NCI-H2171 (cell line): Measurements from ENCODE around the gene ATP9B.

Experiments
- DNase-seq: peaks from one replicate; lab custom pipeline; 2025; lab: John Stamatoyannopoulos, UW

Gene ATP9B

DNA sequence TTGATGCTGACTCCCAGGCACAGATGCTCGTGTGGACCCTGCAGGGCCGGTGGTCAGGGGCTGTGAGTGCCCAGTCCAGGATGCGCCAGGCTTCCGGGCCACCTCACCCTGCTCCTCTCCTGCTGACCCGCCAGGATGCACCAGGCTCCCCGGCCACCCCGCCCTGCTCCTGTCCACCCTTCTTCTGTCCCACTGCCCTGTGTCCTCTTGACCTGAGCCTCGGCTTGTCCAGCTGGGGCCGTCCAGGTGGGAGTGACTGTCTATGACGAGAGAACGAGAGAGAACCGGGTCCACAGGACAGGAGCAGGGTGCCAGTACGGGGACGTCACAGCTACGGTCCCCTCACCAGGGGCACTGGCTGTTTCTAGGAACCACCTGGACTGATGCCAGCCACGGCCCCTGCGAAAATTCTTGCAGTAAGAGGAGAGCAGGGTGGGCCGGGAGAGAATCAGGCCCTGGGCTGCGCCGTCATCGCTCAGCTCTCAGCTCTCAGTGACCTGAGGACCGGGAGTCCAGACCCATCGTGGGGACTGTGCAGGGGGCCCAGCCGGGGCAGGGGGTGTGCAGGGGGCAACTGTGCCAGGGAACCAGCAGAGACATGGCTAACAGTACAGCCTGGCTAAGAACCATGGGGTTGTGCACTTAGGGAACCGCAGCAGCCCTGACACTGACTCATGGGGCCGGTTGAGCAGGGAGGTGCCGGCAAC is 313.6 kb downstream of the ATP9B start:
- DNase-seq: no peak

DNA sequence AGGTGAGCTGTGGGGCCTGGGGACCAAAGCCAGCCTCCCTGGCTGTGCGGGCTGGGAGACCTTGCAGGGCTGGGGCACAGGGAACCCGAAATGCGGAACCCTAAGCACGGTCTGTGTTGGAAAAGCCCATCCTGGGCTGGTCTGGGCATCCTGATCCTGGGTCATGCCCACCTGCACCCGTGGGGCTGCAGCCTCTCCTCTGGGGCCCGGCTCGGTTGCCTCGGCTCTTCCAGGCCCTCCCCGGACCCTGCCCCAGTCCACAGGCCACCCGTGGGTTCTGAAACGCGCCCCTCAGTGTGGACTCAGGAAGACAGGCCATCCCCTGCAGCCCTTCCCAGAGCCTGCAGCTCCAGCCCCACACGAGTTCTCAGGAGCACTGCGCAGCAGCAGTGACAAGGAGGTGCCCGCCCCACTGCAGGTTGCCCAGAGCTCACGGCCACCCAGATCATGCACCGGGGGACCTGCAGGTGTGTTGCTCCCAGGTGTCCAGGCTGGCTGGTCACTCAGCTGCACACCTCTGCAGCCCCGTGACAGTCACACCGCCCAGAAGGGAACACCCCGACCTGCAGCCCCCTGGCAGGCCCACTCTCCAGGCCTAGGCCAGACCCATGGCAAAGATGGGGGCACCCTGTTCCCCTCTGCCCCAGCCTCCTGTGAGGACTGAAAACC is 314.3 kb downstream of the ATP9B start:
- DNase-seq: no peak

DNA sequence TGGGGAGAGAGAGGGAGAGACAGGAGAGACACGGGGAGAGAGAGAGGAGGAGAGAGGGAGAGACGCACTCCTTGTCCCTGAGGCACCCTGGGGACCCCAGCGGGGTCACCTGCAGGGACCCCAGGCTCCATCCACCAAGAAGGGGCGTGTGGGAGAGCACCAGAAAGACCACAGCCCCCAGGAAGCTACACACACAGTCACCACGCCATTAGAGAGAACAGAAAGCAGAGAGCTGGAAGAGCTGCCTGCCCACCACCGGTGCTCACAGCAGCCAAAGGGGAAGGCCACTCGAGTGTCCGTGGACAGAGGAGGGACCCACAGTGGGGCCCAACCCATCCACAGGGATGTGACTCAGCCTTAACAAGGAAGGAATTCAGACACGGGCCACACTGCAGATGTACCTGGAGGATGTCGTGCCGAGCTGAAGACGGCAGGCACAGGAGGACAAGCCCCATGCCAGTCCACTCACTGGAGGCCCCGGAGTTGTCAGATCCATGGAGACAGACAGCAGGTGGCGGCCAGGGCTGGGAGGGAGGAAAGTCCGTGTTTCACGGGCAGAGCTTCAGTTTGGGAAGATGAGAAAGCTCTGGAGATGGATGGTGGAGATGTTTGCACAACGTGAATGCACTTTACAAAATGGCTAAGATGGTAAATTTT is 315.1 kb downstream of the ATP9B start:
- no peak for DNase-seq

DNA sequence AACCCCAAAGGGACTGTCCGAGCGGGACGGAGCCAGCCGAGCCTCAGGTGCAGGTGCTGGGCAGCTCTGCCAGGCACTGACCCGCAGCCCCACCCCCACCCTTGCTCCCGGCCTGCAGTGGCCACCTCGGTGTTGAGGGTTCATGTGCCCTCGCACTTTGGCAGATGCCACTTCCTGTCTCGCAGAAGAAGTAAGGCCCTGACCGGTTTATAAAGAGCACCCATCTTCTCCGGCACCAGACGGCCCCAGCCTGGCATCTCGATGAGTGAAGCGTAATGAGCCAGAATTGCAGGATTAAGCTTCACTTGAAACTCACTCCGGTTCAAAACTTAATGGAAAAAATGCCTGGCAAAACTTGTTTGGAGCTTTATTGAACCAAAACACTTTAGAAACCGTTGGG is 315.6 kb downstream of the ATP9B start:
- DNase-seq: no peak

DNA sequence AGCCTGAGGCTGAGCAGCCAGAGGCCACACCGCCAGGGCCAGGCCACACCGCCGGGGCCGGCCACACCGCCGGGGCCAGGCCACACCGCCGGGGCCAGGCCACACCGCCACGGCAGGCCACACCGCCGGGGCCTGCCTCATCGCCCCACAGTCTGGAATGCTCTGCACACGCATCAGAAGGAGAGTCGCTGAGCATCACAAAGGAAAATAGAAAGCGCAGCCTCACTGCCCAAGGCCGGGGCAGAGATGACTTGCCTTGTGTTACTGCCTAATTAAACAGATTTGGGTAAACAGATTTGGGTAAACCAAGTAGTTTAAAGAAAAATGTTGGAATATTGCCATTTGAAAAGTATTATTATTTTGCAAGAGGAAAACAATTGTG is 316.1 kb downstream of the ATP9B start:
- DNase-seq: no peak

DNA sequence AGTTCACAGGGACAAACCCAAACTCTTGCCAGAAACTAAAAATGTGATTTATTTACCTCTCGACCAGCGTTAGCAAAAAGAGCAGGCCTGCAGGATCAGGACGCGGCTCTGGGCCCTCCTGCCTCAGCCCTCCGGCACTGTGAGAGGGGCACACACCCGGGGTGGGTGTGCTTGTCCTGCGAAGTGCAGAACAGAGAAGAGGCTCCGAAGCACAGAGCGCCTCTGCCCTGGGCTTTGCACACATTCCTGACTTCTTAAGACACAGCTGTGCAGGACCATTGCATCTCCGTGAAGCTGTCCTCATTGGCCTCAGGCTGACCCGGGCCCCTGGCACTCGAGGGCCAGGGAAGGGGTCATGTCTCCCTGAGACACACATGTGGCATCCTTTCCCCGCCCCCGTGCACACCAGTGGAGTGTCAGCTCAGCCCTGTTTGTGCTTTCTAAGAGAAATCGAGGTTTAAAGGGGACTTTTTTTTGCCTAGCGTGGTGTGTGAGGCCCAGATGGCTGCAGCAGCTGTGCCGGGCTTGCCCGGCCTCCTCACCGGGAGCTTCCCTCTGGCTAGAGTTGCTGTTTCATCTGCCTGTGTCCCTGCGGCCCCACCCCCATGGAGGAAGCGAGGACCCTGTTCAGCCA is 316.6 kb downstream of the ATP9B start:
- DNase-seq: peak; percentile 19

DNA sequence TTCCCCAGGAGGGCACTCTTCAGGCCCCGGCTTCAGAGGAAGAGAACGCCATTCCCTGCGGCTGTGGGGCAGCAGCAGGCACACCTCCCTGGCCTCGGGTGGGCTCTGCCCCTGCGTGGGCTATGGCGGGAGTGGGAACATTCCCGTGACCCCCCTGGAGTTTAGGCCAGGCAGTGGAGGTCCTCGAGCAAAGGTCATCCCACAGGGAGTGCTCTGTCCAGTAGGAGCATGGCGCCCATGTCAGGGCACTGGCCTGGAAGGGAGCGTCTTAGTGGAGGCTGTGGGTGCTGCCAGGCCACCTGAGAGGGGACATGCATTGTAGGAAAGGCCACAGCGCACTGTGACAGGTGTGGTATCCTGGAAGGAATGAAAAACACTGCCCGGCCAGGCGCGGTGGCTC is 317.4 kb downstream of the ATP9B start:
- DNase-seq: no peak

DNA sequence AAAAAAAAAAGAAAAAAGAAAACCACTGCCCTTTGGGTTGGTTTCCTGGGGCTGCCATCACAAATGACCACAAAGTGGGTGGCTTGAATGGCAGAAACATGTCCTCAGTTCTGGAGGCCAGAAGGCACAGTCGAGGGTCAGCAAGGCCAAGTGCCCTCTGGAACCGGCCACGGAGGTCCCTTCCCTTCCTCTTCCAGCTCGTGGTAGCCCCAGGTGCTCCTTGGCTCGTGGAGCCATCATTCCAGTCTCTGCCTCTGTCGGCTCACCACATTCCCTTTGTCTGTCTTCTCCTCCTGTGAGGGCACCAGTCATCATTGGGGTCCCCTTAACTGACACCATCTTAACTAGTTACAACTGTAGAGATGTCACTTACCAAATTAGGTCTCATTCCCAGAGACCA is 318.0 kb downstream of the ATP9B start:
- no peak for DNase-seq

DNA sequence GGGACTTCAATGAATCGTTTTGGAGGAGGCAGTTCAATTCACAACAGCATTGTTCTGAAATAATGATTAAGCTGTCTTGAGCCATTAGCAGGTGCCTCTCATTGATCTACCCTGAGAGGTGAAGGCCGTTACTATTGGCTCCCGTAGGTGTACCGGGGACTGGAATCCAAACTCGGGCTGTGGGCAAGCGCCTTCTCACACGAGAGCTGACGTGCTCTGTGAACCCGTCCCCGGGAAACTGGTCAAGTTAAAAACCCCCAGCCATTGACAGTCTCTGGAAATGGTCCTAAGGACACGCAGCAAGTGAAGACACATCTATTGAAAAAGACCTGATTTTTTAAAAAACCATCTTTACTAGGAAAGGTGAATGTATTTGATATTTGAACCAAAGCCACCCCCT is 318.4 kb downstream of the ATP9B start:
- no peak for DNase-seq

DNA sequence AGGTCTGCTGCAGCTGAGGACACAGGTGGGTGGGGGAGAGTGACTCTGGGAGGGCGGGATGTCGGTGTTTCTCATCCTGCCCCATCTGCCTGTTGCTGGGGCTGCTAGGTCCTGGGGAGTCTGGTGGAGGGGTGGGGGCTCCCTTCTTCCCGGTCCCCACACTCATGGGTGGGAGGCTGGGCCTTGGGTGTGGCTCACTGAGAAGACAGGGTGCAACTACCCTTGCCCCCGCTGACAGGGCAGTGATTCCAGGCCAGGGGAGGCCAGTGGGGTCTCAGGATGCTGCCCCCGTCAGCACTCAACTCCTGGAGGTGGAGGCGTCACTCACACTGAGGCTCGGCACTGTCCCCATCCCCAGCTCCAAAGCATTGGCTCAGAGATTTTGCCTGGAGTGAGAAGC is 318.8 kb downstream of the ATP9B start:
- DNase-seq: no peak

DNA sequence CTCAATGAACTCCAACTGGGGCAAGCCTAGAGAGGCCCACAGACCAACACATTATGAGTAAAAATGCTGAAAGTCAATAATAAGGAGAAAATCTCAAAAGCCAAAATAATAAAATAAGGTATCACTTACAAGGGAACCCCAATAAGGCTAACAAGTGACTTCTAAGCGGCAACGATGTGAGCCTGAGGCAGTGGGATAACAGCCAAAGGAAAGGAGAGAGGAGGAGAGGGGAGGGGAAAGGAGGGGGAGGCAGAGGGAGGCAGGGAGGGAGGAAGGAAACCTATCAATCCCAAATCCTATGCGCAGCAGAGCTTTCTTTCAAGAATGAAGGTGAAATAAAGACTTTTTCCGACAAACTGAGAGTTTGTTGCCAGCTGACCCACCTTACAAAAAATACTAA is 320.5 kb downstream of the ATP9B start:
- no peak for DNase-seq

DNA sequence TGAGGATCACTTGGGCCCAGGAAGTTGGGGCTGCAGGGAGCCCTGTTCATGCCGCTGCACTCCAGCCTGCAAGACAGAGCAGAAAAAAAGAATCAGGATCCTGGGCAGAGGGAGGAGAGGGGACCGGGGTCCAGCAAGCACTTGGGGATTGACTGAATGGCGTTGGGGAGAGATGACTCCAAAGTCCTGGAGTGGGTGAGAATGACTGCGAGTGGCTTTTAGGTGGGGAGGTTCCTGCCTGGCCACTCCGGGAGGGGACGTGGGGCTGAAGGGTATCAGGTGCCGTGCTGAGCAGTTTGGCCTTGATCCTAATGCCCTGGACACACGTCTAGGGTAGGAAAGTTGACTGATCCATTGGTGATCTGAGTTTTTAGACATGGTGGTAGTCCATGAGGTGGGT is 323.0 kb downstream of the ATP9B start:
- no peak for DNase-seq

DNA sequence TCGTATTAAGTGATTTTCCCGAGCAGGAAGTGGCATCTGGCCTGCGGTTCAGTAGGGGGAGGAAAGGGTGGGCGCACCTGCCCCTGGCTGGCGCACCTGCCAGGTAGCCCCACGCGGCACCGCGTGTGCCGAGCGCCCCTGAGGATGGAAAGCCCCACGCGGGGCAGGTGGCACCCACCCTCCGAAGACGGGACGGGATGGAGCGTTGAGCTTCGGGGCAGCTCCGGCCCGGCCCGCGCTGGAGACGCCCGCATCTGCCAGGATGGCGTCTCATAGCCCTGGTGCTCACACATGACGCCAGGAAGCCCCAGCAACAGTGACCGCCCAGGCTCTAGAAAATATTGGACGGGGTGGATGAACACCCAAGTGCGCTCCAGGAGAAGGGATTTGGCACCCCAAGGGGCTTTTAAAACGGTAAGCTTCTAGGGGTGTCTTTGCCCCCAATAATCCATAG is 324.0 kb downstream of the ATP9B start:
- DNase-seq: no peak

DNA sequence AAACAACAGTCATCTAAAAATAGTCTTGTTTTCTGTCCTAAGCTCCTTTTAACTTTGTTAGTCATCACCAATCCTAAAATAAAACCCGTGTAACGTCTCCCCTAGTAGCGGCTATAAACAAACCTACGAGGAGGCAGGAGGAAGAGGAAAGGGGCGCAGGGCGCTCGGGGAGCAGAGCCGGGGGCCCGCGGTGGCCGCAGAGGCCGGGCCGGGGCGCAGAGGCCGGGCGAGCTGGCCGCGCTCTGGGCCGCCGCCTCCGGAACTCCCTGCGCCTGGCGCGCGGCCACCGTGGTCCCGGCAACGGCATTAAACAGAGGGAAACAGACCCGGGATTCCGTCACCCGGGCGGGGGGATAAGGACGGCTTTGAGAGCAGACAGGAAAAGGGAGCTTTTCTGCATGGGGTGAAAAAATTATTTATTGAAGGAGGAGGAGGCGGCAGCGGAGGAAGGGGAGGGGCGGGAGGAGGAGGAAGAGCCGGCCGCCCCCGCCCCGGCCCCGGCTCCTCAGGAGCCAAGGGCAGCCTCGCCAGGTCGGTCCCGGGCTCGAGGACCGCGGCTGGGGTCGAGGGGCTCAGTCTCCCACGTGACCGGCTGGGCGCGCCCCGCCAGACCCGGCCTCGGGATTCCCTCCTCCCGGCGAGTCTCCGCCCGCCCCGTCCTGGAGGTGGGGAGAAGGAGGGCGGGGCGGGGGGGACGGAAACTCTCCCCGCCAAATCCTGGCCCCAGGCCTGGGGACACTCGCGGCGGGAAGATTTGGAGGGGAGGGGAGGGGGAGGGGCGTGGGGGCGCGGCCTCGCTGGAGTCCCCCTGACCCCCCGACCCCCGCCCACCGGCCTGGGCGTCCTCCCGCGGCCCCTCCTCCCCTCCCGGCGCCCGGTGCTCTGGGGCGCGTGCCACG is 324.7 kb downstream of the ATP9B start:
- peak; percentile 22 for DNase-seq

DNA sequence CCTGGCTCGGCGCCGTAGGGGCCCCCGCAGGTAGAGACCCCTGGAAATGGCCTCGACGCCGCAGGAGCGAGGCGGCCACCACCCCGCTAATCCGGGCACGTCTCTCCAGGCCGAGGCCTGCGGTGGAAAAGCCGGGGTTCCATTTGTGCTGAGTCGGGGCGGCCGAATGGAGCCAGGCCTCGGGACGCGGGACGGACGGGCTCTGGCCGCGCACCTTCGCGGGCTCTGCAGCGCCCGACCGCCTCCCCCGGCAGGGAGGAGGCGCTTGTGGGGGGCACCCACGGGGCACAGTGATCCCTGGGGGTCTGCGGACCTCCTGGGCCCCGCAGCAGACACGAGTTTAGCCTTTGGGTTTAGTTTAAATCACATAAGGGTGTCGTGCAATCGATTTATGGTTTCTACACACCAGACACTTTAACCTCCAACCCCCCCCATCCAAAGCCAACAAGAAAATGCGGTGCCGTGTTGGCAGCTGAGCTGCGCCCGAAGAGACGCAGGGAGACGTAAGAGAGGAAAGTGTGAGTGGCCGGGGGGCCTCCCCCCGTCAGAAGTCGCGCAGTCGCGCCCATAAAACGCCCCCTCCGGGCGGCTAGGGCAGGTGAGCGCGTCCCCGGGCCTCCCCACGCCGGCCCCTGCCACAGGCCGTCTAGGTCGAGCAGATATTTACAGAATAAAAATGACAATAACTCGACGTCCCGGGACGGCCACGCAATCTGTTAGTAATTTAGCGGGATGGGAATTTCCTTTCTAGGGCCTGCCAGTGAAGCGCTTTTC is 325.5 kb downstream of the ATP9B start:
- no peak for DNase-seq

DNA sequence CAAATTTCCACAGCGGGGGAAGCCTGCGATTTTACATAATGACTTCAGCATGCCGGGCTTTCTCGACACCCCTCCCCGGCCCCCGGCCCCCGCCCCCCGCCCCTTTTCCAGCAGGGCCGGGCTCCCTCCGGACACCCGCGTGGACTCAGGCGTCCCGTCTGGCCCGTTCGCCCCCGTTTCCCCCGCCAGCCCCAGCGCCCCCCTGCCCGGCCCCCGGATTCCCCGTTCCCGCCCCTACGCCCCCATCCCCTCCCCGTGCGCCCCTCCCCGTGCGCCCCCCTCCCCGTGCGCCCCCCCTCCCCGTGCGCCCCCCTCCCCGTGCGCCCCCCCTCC is 326.1 kb downstream of the ATP9B start:
- no peak for DNase-seq

DNA sequence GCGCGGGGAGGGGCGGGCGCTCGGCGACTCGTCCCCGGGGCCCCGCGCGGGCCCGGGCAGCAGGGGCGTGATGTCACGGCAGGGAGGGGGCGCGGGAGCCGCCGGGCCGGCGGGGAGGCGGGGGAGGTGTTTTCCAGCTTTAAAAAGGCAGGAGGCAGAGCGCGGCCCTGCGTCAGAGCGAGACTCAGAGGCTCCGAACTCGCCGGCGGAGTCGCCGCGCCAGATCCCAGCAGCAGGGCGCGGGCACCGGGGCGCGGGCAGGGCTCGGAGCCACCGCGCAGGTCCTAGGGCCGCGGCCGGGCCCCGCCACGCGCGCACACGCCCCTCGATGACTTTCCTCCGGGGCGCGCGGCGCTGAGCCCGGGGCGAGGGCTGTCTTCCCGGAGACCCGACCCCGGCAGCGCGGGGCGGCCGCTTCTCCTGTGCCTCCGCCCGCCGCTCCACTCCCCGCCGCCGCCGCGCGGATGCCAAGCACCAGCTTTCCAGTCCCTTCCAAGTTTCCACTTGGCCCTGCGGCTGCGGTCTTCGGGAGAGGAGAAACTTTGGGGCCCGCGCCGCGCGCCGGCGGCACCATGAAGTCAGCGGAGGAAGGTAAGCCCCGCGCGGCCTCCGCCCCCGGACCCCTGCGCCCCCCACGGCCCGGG is 326.7 kb downstream of the ATP9B start, which contains the start of gene NFATC1:
Gene NFATC1, plus strand, starts transcription at position 170 of the 644 bp plus-strand sequence. Its CDS starts 295 bp downstream, at position 465.
- peak; percentile 43 for DNase-seq

DNA sequence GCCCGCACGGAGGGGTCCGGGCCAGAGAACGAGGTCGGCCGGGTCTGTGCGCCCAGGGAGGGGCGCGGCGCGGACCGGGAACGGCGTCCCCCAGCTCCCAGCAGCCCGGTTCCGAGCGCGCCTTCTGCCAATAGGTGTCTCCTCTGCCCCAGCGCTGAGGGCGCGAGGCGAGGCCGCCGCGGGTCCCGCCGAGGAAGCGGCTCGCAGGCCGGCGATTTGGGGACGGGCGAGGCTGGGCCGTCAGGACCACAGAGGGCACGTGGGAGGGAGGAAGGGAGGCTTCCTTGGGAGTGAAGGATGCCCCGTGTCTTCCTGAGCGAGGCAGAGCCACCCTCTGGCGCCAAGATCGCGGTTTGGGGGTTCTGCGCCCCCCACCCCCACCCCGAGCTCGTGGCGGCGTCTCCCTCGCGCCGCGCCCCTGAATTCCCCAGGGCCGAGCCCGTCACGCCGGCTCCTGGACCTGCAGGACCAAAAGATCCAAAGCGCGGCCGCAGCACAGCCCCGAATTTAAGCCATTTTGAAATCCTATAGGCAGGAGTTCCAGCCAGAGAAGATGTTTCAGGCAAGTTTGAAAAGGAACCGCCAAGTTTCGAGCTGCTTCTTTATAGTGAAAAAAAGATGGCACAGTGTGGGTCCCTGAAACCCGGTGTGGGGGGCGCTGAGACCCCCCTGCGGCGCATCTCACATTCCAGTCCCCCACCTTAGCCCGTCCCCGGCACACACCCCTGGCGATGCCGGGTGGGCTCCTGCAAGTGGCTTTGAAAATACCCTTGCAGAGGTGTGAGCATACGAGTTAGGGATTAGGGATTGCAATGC is 327.4 kb downstream of the ATP9B start:
- no peak for DNase-seq

DNA sequence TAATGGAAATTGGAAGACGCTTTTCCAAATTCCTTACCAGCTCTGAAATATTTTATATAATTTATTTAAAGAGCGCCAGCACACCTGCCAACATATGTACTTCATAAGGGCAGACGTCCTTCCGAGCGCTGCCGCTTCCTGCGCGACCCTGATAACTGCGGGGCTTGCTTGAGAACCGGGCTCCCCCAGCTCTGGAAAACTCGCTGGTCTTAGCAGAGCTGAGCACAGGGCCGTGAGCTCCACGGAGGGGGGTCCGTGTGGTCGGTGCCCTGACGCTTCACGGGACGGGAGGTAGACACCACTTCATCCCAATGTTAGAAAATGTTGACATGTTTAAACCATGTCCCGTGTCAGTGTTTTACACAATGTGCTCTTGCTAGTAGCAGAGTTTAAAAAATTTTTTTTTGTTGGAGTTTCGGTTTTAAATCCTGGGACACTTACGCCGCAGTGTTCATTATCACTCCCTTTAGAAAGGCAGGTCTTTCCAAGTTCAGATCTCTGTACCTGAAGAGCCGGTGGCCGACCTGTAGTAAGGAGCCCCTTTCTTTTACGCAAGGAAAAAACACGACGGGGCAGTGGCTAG is 328.1 kb downstream of the ATP9B start:
- no peak for DNase-seq
